A549 (cell line): Measurements from ENCODE around the gene ATP6V1F. TPM values are rescaled to one million over a fixed set of nuclear protein-coding genes. Genes with fewer than 3 reads are reported as not detected.

Experiments used
- ATAC-seq, 2 experiments: fragments of 200-7000 bp in 1 of 2; fragments of >200 bp in 1 of 2; cut with Nextera tagmentation in 1 of 2; cut with Tn5 transposase in 1 of 2; 3 replicates each; pipeline versions ENCODE4 v1.8.0 to v1.9.1; 2018 to 2020; ENCODE audit warnings: mild to moderate bottlenecking in 1 of 2, moderate library complexity in 1 of 2
- CTCF ChIA-PET: fragments of 300-600 bp; sonication (Branson Sonifier 250); formaldehyde crosslinking; extraction: SDS; loops from one replicate; lab custom pipeline; 2021; ENCODE audit warnings: antibody characterized with exemption, inconsistent platforms; lab: Yijun Ruan, JAX
- POLR2A ChIA-PET: fragments of 350-600 bp; formaldehyde crosslinking; extraction: SDS; loops from one replicate; lab custom pipeline; 2021; ENCODE audit warnings: antibody characterized with exemption, inconsistent platforms; lab: Yijun Ruan, JAX
- DNase-seq, 2 experiments: peaks; one replicate each; pipeline versions ENCODE4 v3.0.0 to v3.0.0-alpha.2; 2011 to 2016; ENCODE audit warnings: low read depth in 1 of 2, low spot score in 1 of 2
- FAIRE-seq: peaks from 2 replicates; lab custom pipeline; 2011; peaks lifted over from hg19 to GRCh38; lab: Jason Lieb, UNC
- H3K27ac ChIP-seq, 2 experiments: fragments of >200 bp; sonication (Bioruptor Twin); formaldehyde crosslinking; 3 replicates each; pipeline ENCODE4 v1.5.1; 2016 to 2017
- H3K4me1 ChIP-seq: fragments of >200 bp; sonication (Bioruptor Twin); formaldehyde crosslinking; 3 replicates; pipeline ENCODE4 v1.6.1; 2016
- H3K4me2 ChIP-seq: fragments of >200 bp; sonication (Bioruptor Twin); formaldehyde crosslinking; 3 replicates; pipeline ENCODE4 v1.6.1; 2016
- H3K4me3 ChIP-seq: fragments of >200 bp; sonication (Bioruptor Twin); formaldehyde crosslinking; 3 replicates; pipeline ENCODE4 v1.5.1; 2016
- H3K9me3 ChIP-seq: fragments of >200 bp; sonication (Bioruptor Twin); formaldehyde crosslinking; 3 replicates; pipeline ENCODE4 v1.6.1; 2016
- ATOH8 ChIP-seq: fragments of 250-450 bp; sonication (Bioruptor Pico); IDR thresholded peaks from 2 replicates; pipeline ENCODE4 v1.5.0; 2020; ENCODE audit warnings: low read depth, mild to moderate bottlenecking, moderate library complexity
- CBX8 ChIP-seq: fragments of 200-600 bp; sonication (generic); IDR thresholded peaks from 2 replicates; pipeline ENCODE4 v1.6.1; 2016
- CHD4 ChIP-seq: fragments of 200-600 bp; sonication (generic); IDR thresholded peaks from 2 replicates; pipeline ENCODE4 v1.6.1; 2016; ENCODE audit warnings: antibody characterized with exemption, mild to moderate bottlenecking, borderline replicate concordance
- EHF ChIP-seq: fragments of 250-450 bp; sonication (Bioruptor Pico); IDR thresholded peaks from 2 replicates; pipeline ENCODE4 v1.5.0; 2020; ENCODE audit warnings: mild to moderate bottlenecking
- ESRRA ChIP-seq: fragments of 150-350 bp; IDR thresholded peaks from 2 replicates; pipeline ENCODE4 v1.6.1; 2014; ENCODE audit warnings: mild to moderate bottlenecking, low read length, borderline replicate concordance
- FOXS1 ChIP-seq: fragments of 250-450 bp; sonication (Bioruptor Pico); IDR thresholded peaks from 2 replicates; pipeline ENCODE4 v1.5.0; 2020; ENCODE audit warnings: mild to moderate bottlenecking, moderate library complexity
- GATA3 ChIP-seq: IDR thresholded peaks from 2 replicates; pipeline ENCODE4 v1.6.1; 2012; ENCODE audit warnings: borderline replicate concordance
- HDAC2 ChIP-seq: fragments of 200-600 bp; sonication (generic); IDR thresholded peaks from 2 replicates; pipeline ENCODE4 v1.6.1; 2016
- JUN ChIP-seq, 2 experiments: fragments of >200 bp; sonication (Bioruptor Twin); formaldehyde crosslinking; IDR thresholded peaks; 2 replicates in 1 of 2; 3 replicates in 1 of 2; pipeline ENCODE4 v1.6.1; 2016 to 2017
- KDM1A ChIP-seq: fragments of 200-600 bp; sonication (generic); IDR thresholded peaks from 2 replicates; pipeline ENCODE4 v1.6.1; 2016; ENCODE audit warnings: low read depth, mild to moderate bottlenecking
- MAX ChIP-seq: IDR thresholded peaks from 2 replicates; pipeline ENCODE4 v1.6.1; 2012
- NFE2L2 ChIP-seq: fragments of 150-350 bp; conservative IDR thresholded peaks from 2 replicates; pipeline ENCODE4 v1.6.1; 2014; ENCODE audit warnings: low read length
- PBX3 ChIP-seq: IDR thresholded peaks from 2 replicates; pipeline ENCODE4 v1.6.1; 2012
- POLR2A ChIP-seq: IDR thresholded peaks from 2 replicates; pipeline ENCODE4 v1.6.1; 2012; ENCODE audit warnings: mild to moderate bottlenecking, low read length
- RCOR1 ChIP-seq: fragments of 150-350 bp; IDR thresholded peaks from 2 replicates; pipeline ENCODE4 v1.6.1; 2014; ENCODE audit warnings: antibody characterized with exemption, low read length, low read depth
- USF2 ChIP-seq: fragments of 450-650 bp; IDR thresholded peaks from 2 replicates; pipeline ENCODE4 v1.6.1; 2014; ENCODE audit warnings: antibody characterized with exemption
- ZSCAN20 ChIP-seq: fragments of 250-450 bp; sonication (Bioruptor Pico); IDR thresholded peaks from 2 replicates; pipeline ENCODE4 v1.8.0; 2022; ENCODE audit warnings: mild to moderate bottlenecking, moderate library complexity
- WGBS: methylation state at CpG from one replicate; pipeline ENCODE4 v1.1.6; 2017; ENCODE audit errors: missing lambda C conversion rate; 5-methylcytosine and 5-hydroxymethylcytosine counted together
- polyA plus RNA-seq, 4 experiments: library from polyadenylated mRNA; depleted of rRNA in 3 of 4; stranded (reverse); fragments of >200 nt; fragmentation: RNase III in 1 of 4; extraction: RNeasy Plus Mini Kit Qiagen cat#74134 plus additional on column Dnase treatment in 1 of 4; gene quantifications; 2 replicates in 3 of 4; 3 replicates in 1 of 4; pipeline ENCODE4 v1.2.3, GENCODE V29; 2011 to 2017
- TF ChIP-seq, protein P1 (sequence below): fragments of >200 bp; sonication (Bioruptor Twin); formaldehyde crosslinking; IDR thresholded peaks from 2 replicates; pipeline ENCODE4 v1.6.1; 2016
- TF ChIP-seq, protein P2 (sequence below): fragments of 150-350 bp; IDR thresholded peaks from 2 replicates; pipeline ENCODE4 v1.6.1; 2014; ENCODE audit warnings: low read depth, mild to moderate bottlenecking, low read length
- TF ChIP-seq, protein P3 (sequence below): IDR thresholded peaks from 2 replicates; pipeline ENCODE4 v1.6.1; 2012; ENCODE audit warnings: low read depth, borderline replicate concordance

Gene ATP6V1F
- polyA plus RNA-seq, 2 of the 4 experiments (the other 2 are of a cell fraction), result 155 to 229 TPM

- peak; percentile 33 to 56; a peak in 5 of 6 replicates for ATAC-seq
- FAIRE-seq, result no peak
- Histone ChIP-seq H3K4me1 (no peaks in the 10 kb centered on the region; the same call in 2 of the 3 replicates), H3K4me3 (peak overlapping the region; percentile 50), H3K4me2 (peak overlapping the region; percentile 80), H3K27ac (peak overlapping the region; percentile 29 to 83; a peak in 5 of 6 replicates), H3K9me3 (no peaks in the 10 kb centered on the region)
- CTCF ChIA-PET, result interaction anchor here (1.0 kb wide), 1 partner anchor 8 kb away, joined by 3 read pairs; no protein-coding TSS in a partner anchor
- TF ChIP-seq ZSCAN20 (CRISPR knock-in tag) (no peak), MAX (no peak), HDAC2 (no peak), PBX3 (no peak), POLR2A (no peak), FOXS1 (no peak), RCOR1 (no peak), CBX8 (no peak), KDM1A (no peak), EHF (CRISPR knock-in tag) (no peak), ESRRA (no peak), NFE2L2 (no peak), ATOH8 (CRISPR knock-in tag) (no peak), GATA3 (no peak)
- TF ChIP-seq, protein P1, sequence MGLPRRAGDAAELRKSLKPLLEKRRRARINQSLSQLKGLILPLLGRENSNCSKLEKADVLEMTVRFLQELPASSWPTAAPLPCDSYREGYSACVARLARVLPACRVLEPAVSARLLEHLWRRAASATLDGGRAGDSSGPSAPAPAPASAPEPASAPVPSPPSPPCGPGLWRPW, result no peak
- TF ChIP-seq, protein P2, sequence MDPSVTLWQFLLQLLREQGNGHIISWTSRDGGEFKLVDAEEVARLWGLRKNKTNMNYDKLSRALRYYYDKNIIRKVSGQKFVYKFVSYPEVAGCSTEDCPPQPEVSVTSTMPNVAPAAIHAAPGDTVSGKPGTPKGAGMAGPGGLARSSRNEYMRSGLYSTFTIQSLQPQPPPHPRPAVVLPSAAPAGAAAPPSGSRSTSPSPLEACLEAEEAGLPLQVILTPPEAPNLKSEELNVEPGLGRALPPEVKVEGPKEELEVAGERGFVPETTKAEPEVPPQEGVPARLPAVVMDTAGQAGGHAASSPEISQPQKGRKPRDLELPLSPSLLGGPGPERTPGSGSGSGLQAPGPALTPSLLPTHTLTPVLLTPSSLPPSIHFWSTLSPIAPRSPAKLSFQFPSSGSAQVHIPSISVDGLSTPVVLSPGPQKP, result no peak
- TF ChIP-seq, protein P3, sequence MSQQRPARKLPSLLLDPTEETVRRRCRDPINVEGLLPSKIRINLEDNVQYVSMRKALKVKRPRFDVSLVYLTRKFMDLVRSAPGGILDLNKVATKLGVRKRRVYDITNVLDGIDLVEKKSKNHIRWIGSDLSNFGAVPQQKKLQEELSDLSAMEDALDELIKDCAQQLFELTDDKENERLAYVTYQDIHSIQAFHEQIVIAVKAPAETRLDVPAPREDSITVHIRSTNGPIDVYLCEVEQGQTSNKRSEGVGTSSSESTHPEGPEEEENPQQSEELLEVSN, result no peak
- 45% methylated on average over 7 of the region's 41 CpGs for WGBS
- POLR2A ChIA-PET, result no interaction called here
- no peak for DNase-seq
These were observed 28.7 kb downstream of the ATP6V1F start for GRCh38 chr7:128891110-128891941.

DNA sequence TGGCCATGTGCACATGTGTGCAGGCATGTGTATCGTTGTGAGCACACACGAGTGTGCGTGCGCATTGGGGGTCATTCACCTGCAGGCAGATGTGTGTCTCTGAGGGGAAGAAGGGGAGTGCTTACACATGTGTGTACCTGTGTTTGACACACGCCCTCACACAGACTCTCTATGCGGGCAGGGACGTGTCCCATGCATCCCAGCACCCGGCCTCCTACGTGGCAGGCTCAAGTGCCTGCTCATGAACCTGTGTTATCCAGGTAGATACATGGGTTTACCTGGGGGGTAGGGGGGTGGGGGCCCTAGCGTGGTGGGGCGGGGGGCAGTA is 29.2 kb downstream of the ATP6V1F start:
- Histone ChIP-seq H3K27ac (no peak overlapping the region), H3K4me3 (no peak overlapping the region), H3K4me2 (no peak overlapping the region), H3K9me3 (no peaks in the 10 kb centered on the region), H3K4me1 (no peaks in the 10 kb centered on the region; the same call in 2 of the 3 replicates)
- FAIRE-seq (no peak), DNase-seq (no peak), ATAC-seq (no peak)
- ChIA-PET CTCF (interaction anchor here (1.0 kb wide), 1 partner anchor 9 kb away, joined by 3 read pairs; no protein-coding TSS in a partner anchor), POLR2A (no interaction called here)
- WGBS, result 85% methylated on average over 9 of the region's 11 CpGs
- no peak for TF ChIP-seq JUN (IDR thresholded peaks at IDR 0.05)
- TF ChIP-seq, protein P3, result no peak
- no peak for TF ChIP-seq RCOR1
- no peak for TF ChIP-seq EHF (CRISPR knock-in tag)
- no peak for TF ChIP-seq USF2
- TF ChIP-seq CHD4, result no peak
